Keratinocyte (primary cell): ENCODE data around the gene CD2.

Source experiments
- EZH2 ChIP-seq: IDR thresholded peaks from one replicate; pipeline ENCODE4 v1.6.1; 2012; ENCODE audit warnings: inconsistent platforms, mild to moderate bottlenecking, low read length, moderate library complexity
- TF ChIP-seq, protein P1 (sequence below), 3 experiments: IDR thresholded peaks in 1 of 3; conservative IDR thresholded peaks in 1 of 3; optimal IDR thresholded peaks in 1 of 3; 2 replicates in 2 of 3; 3 replicates in 1 of 3; pipeline versions ENCODE3 to v1.5.1; 2011; ENCODE audit warnings: low read length in 3 of 3, mild to moderate bottlenecking in 3 of 3, moderate library complexity in 2 of 3, control low read depth in 1 of 3, inconsistent platforms in 1 of 3; ENCODE audit not compliant: insufficient read depth in 2 of 3; ENCODE audit errors: extremely low read depth in 1 of 3

DNA sequence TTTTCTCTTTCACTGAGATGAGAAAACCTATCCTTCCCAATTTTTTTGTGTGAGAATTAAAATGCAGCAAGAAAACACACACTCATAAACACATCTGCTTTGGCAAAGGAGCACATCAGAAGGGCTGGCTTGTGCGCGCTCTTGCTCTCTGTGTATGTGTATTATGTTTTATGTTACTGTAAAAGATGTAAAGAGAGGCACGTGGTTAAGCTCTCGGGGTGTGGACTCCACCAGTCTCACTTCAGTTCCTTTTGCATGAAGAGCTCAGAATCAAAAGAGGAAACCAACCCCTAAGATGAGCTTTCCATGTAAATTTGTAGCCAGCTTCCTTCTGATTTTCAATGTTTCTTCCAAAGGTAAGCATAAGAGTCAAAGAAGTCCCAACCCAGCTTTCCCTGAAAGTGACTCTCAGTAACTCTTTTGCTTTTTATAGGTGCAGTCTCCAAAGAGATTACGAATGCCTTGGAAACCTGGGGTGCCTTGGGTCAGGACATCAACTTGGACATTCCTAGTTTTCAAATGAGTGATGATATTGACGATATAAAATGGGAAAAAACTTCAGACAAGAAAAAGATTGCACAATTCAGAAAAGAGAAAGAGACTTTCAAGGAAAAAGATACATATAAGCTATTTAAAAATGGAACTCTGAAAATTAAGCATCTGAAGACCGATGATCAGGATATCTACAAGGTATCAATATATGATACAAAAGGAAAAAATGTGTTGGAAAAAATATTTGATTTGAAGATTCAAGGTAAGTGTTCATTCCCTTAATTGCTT lies at the start of gene CD2:
- TF ChIP-seq, protein P1, sequence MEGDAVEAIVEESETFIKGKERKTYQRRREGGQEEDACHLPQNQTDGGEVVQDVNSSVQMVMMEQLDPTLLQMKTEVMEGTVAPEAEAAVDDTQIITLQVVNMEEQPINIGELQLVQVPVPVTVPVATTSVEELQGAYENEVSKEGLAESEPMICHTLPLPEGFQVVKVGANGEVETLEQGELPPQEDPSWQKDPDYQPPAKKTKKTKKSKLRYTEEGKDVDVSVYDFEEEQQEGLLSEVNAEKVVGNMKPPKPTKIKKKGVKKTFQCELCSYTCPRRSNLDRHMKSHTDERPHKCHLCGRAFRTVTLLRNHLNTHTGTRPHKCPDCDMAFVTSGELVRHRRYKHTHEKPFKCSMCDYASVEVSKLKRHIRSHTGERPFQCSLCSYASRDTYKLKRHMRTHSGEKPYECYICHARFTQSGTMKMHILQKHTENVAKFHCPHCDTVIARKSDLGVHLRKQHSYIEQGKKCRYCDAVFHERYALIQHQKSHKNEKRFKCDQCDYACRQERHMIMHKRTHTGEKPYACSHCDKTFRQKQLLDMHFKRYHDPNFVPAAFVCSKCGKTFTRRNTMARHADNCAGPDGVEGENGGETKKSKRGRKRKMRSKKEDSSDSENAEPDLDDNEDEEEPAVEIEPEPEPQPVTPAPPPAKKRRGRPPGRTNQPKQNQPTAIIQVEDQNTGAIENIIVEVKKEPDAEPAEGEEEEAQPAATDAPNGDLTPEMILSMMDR (optimal IDR thresholded peaks at IDR 0.05 in 1 of 3, IDR thresholded peaks at IDR 0.05 in 1 of 3, conservative IDR thresholded peaks at IDR 0.05 in 1 of 3; ENCODE audit: extremely low read depth in 1 of 3, insufficient read depth in 2 of 3, low read length in 3 of 3): no peak
- no peak for TF ChIP-seq EZH2
